Osteoblast (primary cell): Measurements from ENCODE around the gene PLAGL2. TPM values are rescaled to one million over a fixed set of nuclear protein-coding genes. Genes with fewer than 3 reads are reported as not detected.
A peak's percentile ranks its signal among the peaks of the same experiment; 100 is the strongest.

Source experiments
- DNase-seq: peaks from one replicate; pipeline ENCODE4 v3.0.0; 2011; ENCODE audit warnings: low spot score, mixed read lengths; ENCODE audit not compliant: insufficient read length; ENCODE audit errors: missing footprints
- H2AFZ ChIP-seq: 2 replicates; pipeline ENCODE4 v1.6.0; 2011; ENCODE audit warnings: mild to moderate bottlenecking, low read length
- H3K27ac ChIP-seq: 2 replicates; pipeline ENCODE4 v1.5.1; 2011; ENCODE audit warnings: mild to moderate bottlenecking, low read depth, low read length, moderate library complexity
- H3K27me3 ChIP-seq: 2 replicates; pipeline ENCODE4 v1.6.0; 2012; ENCODE audit warnings: mild to moderate bottlenecking, control low read depth, inconsistent platforms, low read length, moderate library complexity; ENCODE audit not compliant: insufficient read depth
- H3K36me3 ChIP-seq: 2 replicates; pipeline ENCODE4 v1.5.1; 2011; ENCODE audit warnings: mild to moderate bottlenecking, low read length, control low read depth, moderate library complexity; ENCODE audit not compliant: insufficient read depth
- H3K4me1 ChIP-seq: 2 replicates; pipeline ENCODE4 v1.5.1; 2011; ENCODE audit warnings: mild to moderate bottlenecking, low read length, control low read depth, moderate library complexity; ENCODE audit not compliant: insufficient read depth
- H3K4me2 ChIP-seq: 2 replicates; pipeline ENCODE4 v1.6.0; 2011; ENCODE audit warnings: mild to moderate bottlenecking, low read length; ENCODE audit not compliant: insufficient read depth
- H3K4me3 ChIP-seq: fragments of 200-600 bp; sonication (generic); 3 replicates; pipeline ENCODE4 v1.5.1; 2012; ENCODE audit warnings: mild to moderate bottlenecking, low read length, inconsistent platforms; ENCODE audit not compliant: insufficient read depth
- H3K79me2 ChIP-seq: 2 replicates; pipeline ENCODE4 v1.6.0; 2012; ENCODE audit warnings: mild to moderate bottlenecking, low read length, control low read depth, inconsistent platforms; ENCODE audit not compliant: insufficient read depth
- H3K9me3 ChIP-seq: 2 replicates; pipeline ENCODE4 v1.5.1; 2011; ENCODE audit warnings: low read depth, low read length, control low read depth
- H4K20me1 ChIP-seq: 2 replicates; pipeline ENCODE4 v1.6.0; 2012; ENCODE audit warnings: mild to moderate bottlenecking, low read length, control low read depth; ENCODE audit not compliant: insufficient read depth
- total RNA-seq: library from RNA; depleted of rRNA; stranded (reverse); fragments of >200 nt; gene quantifications from 2 replicates; pipeline ENCODE4 v1.2.3, GENCODE V29; 2012
- TF ChIP-seq, protein P1 (sequence below): IDR thresholded peaks from 2 replicates; pipeline ENCODE4 v1.5.1; 2011; ENCODE audit warnings: mild to moderate bottlenecking, low read depth, low read length, moderate library complexity; ENCODE audit errors: extremely low read depth

Gene PLAGL2
- total RNA-seq, 1 donor: 2.5 TPM

DNA sequence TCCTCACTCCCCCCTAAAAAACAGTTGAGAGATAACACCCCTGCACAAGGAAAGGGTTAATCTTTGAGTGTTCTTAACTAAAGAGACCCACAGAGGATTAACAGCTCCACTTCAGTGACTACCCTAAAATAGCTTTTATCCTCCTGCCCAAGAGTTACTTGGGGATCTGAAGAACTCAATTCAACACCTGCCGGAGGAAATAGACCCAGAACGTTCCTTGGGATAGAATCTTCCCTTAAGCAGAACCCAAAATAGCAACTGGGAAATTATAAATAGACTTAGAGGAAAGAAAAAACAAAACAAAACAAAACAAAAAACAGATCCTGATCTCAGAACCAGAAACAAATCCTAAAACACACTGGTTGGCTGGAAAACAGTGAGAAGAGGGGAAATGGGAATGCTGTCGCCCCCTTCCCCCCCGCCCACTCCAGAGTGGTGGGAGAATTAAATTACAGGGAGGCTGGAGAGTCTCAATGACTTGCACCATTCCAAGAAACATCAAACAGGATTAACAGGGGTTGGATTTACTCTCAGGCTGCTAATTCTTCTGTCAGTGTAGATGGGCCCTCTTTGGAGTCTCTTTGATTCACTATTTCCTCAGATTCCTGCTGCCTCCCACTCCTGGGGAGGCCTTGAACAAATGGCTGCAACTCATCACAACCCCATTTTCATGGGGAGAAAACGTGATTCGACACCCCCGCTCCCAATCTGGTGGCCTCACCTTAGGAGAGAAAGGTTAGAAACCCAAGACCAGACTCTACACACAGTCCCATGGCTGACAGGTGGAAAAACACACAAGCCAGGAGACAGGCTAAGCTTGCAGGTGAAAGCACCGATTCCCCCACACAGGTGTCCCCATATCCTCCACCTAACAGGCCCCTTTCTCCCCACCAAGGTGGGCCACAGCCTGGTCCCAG lies 1.4 kb downstream of the PLAGL2 start:
- no peaks in the 10 kb centered on the region for H3K9me3 ChIP-seq
- peaks cover 44% of the 10 kb centered on the region for H3K4me1 ChIP-seq
- H3K4me2 ChIP-seq: peak overlapping the region; percentile 93
- no peak overlapping the region for H2AFZ ChIP-seq
- H3K27ac ChIP-seq: peak overlapping the region; percentile 70
- peak overlapping the region; percentile 92 for H3K4me3 ChIP-seq
- peaks cover 29% of the 10 kb centered on the region for H4K20me1 ChIP-seq
- H3K79me2 ChIP-seq: peaks cover 87% of the 10 kb centered on the region
- DNase-seq: no peak
- peaks cover 2% of the 10 kb centered on the region for H3K36me3 ChIP-seq
- no peaks in the 10 kb centered on the region for H3K27me3 ChIP-seq
- TF ChIP-seq, protein P1, sequence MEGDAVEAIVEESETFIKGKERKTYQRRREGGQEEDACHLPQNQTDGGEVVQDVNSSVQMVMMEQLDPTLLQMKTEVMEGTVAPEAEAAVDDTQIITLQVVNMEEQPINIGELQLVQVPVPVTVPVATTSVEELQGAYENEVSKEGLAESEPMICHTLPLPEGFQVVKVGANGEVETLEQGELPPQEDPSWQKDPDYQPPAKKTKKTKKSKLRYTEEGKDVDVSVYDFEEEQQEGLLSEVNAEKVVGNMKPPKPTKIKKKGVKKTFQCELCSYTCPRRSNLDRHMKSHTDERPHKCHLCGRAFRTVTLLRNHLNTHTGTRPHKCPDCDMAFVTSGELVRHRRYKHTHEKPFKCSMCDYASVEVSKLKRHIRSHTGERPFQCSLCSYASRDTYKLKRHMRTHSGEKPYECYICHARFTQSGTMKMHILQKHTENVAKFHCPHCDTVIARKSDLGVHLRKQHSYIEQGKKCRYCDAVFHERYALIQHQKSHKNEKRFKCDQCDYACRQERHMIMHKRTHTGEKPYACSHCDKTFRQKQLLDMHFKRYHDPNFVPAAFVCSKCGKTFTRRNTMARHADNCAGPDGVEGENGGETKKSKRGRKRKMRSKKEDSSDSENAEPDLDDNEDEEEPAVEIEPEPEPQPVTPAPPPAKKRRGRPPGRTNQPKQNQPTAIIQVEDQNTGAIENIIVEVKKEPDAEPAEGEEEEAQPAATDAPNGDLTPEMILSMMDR: no peak

DNA sequence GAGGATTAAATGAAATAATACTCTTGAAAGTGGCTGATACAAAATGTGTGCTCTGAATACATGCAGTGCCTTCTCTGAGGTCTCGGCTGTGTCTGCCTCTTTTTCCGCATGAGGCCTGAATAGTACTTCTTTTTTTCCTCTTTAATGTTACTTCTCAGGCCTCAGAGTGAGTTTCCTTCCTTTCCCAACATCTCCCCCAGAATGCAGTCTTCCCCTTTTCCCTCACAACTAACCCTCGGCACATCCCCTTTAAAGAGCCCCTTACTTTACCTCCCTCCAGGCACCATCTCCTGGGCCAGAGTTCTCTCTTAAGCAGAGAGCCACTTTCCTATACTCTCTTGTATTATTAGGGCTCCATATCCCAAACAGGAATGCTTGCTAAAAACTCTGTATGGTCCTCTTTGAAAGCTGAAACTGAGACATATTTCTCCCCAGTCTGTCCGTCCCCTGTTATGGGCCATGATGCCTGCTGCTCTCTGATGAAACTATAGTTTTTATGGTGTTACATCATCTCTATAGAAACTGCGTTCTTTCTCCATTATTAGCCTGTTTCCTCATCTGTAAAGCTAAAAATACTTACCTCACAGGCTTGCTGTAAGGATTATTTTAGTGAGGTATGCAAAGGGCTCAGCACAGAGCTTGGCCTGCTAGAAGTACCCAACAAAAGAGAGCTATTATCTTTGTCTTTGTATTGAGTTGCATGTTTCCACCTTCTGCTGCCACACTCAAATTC lies 2.3 kb downstream of the PLAGL2 start:
- H2AFZ ChIP-seq: no peak overlapping the region
- no peak overlapping the region for H3K4me3 ChIP-seq

DNA sequence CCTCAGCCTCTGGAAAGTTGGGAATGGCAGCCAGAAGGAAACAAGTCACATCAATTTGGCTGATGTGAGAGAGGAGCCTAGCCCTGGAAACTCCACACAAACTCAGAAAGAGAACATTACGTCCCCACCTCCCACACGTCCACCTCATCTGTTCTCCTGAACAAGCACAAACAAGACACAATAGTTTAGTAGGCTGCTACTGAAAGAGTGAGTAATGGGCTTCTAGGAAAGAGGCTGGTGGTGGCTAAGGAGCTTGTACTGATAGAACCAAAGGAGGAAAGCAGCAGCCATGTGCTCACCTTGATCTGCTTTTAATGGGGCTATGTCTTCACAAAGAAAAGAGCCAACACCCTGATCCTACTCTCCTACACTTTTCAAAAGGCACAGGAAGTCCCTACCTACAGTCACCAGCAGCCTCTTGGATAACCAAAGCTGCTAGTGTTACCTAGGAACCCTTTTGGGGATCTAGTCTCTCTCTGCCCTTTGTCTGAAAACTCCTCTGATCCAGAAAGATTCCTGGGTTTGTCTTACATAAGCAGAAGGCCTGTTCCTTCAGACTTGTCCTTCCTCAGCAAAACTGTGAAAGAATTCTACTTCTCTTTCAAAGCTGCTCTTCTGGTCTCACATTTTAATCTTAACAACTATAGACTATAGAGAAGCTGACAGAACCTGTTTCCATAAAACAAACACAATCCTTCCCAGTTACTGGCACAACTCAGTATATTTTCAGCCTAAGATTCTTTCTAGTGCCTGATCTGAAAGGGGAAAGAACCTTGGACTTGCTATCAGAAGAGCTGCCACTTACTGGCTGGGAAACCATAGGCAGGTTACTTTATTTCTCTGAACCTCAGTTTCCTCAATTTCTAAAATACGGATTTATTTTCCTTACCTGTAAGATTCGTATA lies 3.1 kb downstream of the PLAGL2 start:
- H3K9me3 ChIP-seq: no peaks in the 10 kb centered on the region
- DNase-seq: no peak
- H4K20me1 ChIP-seq: peaks cover 35% of the 10 kb centered on the region
- peaks cover 10% of the 10 kb centered on the region for H3K36me3 ChIP-seq
- no peak overlapping the region for H3K27ac ChIP-seq
- peaks cover 88% of the 10 kb centered on the region for H3K79me2 ChIP-seq
- H3K4me2 ChIP-seq: no peak overlapping the region
- TF ChIP-seq, protein P1: no peak
- H3K4me1 ChIP-seq: peaks cover 40% of the 10 kb centered on the region
- H3K27me3 ChIP-seq: no peaks in the 10 kb centered on the region
- no peak overlapping the region for H3K4me3 ChIP-seq
- no peak overlapping the region for H2AFZ ChIP-seq

More for the DNA sequence above, 2.3 kb downstream of the PLAGL2 start:
- Histone ChIP-seq H3K79me2 (peaks cover 87% of the 10 kb centered on the region), H3K9me3 (no peaks in the 10 kb centered on the region), H3K27me3 (no peaks in the 10 kb centered on the region), H3K27ac (no peak overlapping the region), H3K4me1 (peaks cover 44% of the 10 kb centered on the region), H4K20me1 (peaks cover 33% of the 10 kb centered on the region), H3K36me3 (peaks cover 6% of the 10 kb centered on the region), H3K4me2 (peak overlapping the region; percentile 93)
- DNase-seq: no peak
- TF ChIP-seq, protein P1: no peak
